IMR-90 (cell line): ENCODE measurements around the gene TBATA. TPM values are rescaled to one million over a fixed set of nuclear protein-coding genes. Genes with fewer than 3 reads are reported as not detected.

ENCODE experiments used
- ATAC-seq: fragments of 200-7000 bp; cut with Tn5 transposase; 2 replicates; pipeline ENCODE4 v1.9.1; 2020; ENCODE audit warnings: low read depth, mild to moderate bottlenecking, moderate library complexity
- BruUV-seq: library from RNA; stranded (reverse); fragments of 400-500 nt; replicated peaks from 2 replicates; lab custom pipeline; 2021; lab: Mats Ljungman, UMichigan
- CTCF ChIA-PET: fragments of 300-600 bp; formaldehyde crosslinking; extraction: SDS; loops from one replicate; lab custom pipeline; 2021; ENCODE audit warnings: antibody characterized with exemption; lab: Yijun Ruan, JAX
- POLR2A ChIA-PET: fragments of 300-600 bp; sonication (Branson Sonifier 250); formaldehyde crosslinking; loops from one replicate; lab custom pipeline; 2022; ENCODE audit warnings: antibody characterized with exemption; ENCODE audit not compliant: unreplicated experiment; lab: Charles Lee
- DNase-seq: peaks from one replicate; pipeline ENCODE4 v3.0.0; 2013
- H2AFZ ChIP-seq: replicated peaks from 2 replicates; pipeline ENCODE3; 2013; ENCODE audit warnings: low read length, mild to moderate bottlenecking; ENCODE audit not compliant: poor library complexity
- H2AK5ac ChIP-seq: 2 replicates; pipeline ENCODE4 v1.6.1; 2013; ENCODE audit warnings: low read depth, low read length, inconsistent platforms
- H2AK9ac ChIP-seq: replicated peaks from 2 replicates; pipeline ENCODE3; 2013; ENCODE audit warnings: mild to moderate bottlenecking, low read depth, low read length, moderate library complexity; ENCODE audit not compliant: poor library complexity
- H2BK120ac ChIP-seq: 2 replicates; pipeline ENCODE4 v1.6.1; 2013; ENCODE audit warnings: low read depth, low read length, inconsistent platforms
- H2BK15ac ChIP-seq: 3 replicates; pipeline ENCODE4 v1.6.1; 2013; ENCODE audit warnings: low read depth, low read length, inconsistent platforms
- H2BK20ac ChIP-seq: 2 replicates; pipeline ENCODE4 v1.6.1; 2013; ENCODE audit warnings: low read depth, mild to moderate bottlenecking, inconsistent platforms, low read length, moderate library complexity
- H2BK5ac ChIP-seq: 2 replicates; pipeline ENCODE4 v1.6.1; 2013; ENCODE audit warnings: mild to moderate bottlenecking, low read depth, low read length, inconsistent platforms; ENCODE audit not compliant: poor library complexity, severe bottlenecking
- H3K14ac ChIP-seq: replicated peaks from 2 replicates; pipeline ENCODE4 v1.6.1; 2013; ENCODE audit warnings: low read depth, low read length, inconsistent platforms
- H3K18ac ChIP-seq: 2 replicates; pipeline ENCODE4 v1.6.1; 2013; ENCODE audit warnings: low read depth, low read length, control low read depth
- H3K23ac ChIP-seq: 2 replicates; pipeline ENCODE4 v1.6.1; 2013; ENCODE audit warnings: low read depth, low read length, inconsistent platforms
- H3K27ac ChIP-seq: 2 replicates; pipeline ENCODE4 v1.5.1; 2013; ENCODE audit warnings: mild to moderate bottlenecking, control low read depth, low read length; ENCODE audit not compliant: insufficient read depth
- H3K27me3 ChIP-seq: 2 replicates; pipeline ENCODE4 v1.6.1; 2013; ENCODE audit warnings: low read length; ENCODE audit not compliant: control insufficient read depth, insufficient read depth
- H3K36me3 ChIP-seq: 2 replicates; pipeline ENCODE4 v1.6.1; 2013; ENCODE audit warnings: low read length, mixed read lengths; ENCODE audit not compliant: control insufficient read depth, insufficient read depth
- H3K4ac ChIP-seq: 2 replicates; pipeline ENCODE4 v1.6.1; 2013; ENCODE audit warnings: low read depth, low read length, inconsistent platforms
- H3K4me1 ChIP-seq: 2 replicates; pipeline ENCODE4 v1.6.1; 2013; ENCODE audit warnings: low read length, mixed read lengths; ENCODE audit not compliant: control insufficient read depth, insufficient read depth
- H3K4me2 ChIP-seq: 2 replicates; pipeline ENCODE4 v1.6.1; 2013; ENCODE audit warnings: low read depth, mild to moderate bottlenecking, control low read depth, low read length, moderate library complexity
- H3K4me3 ChIP-seq: 2 replicates; pipeline ENCODE4 v1.5.1; 2013; ENCODE audit warnings: low read depth, mild to moderate bottlenecking, control low read depth, low read length, moderate library complexity; ENCODE audit not compliant: insufficient read depth
- H3K56ac ChIP-seq: 2 replicates; pipeline ENCODE4 v1.6.1; 2013; ENCODE audit warnings: low read length, inconsistent platforms; ENCODE audit not compliant: insufficient read depth; ENCODE audit errors: extremely low read depth
- H3K79me1 ChIP-seq, 2 experiments: 2 replicates each; pipeline ENCODE4 v1.6.1; 2013; ENCODE audit warnings: low read length in 2 of 2, inconsistent platforms in 1 of 2, low read depth in 1 of 2
- H3K9ac ChIP-seq: 2 replicates; pipeline ENCODE4 v1.6.1; 2013; ENCODE audit warnings: low read depth, low read length, control low read depth
- H3K9me1 ChIP-seq: 2 replicates; pipeline ENCODE4 v1.6.1; 2013; ENCODE audit warnings: low read length, inconsistent platforms; ENCODE audit not compliant: insufficient read depth
- H3K9me3 ChIP-seq: 2 replicates; pipeline ENCODE4 v1.6.1; 2013; ENCODE audit warnings: low read length; ENCODE audit not compliant: control insufficient read depth, insufficient read depth
- H4K20me1 ChIP-seq: 2 replicates; pipeline ENCODE4 v1.6.1; 2013; ENCODE audit warnings: low read length, inconsistent platforms; ENCODE audit not compliant: insufficient read depth
- H4K5ac ChIP-seq: 2 replicates; pipeline ENCODE4 v1.6.1; 2013; ENCODE audit warnings: mild to moderate bottlenecking, low read depth, low read length, control low read depth
- H4K8ac ChIP-seq, 2 experiments: 2 replicates each; pipeline ENCODE4 v1.6.1; 2013; ENCODE audit warnings: low read depth in 2 of 2, low read length in 2 of 2, control low read depth in 1 of 2, inconsistent platforms in 1 of 2
- H4K91ac ChIP-seq: 2 replicates; pipeline ENCODE4 v1.6.1; 2013; ENCODE audit warnings: low read depth, low read length, inconsistent platforms; ENCODE audit not compliant: insufficient read depth
- CHD1 ChIP-seq: IDR thresholded peaks from 2 replicates; pipeline ENCODE4 v1.6.1; 2012; ENCODE audit warnings: low read depth, low read length, improper control_type of control experiment
- MAZ ChIP-seq: IDR thresholded peaks from 2 replicates; pipeline ENCODE4 v1.6.1; 2012; ENCODE audit warnings: low read depth, mild to moderate bottlenecking, low read length, improper control_type of control experiment, moderate library complexity, borderline replicate concordance
- MXI1 ChIP-seq: IDR thresholded peaks from 2 replicates; pipeline ENCODE4 v1.6.1; 2012; ENCODE audit warnings: low read depth, mild to moderate bottlenecking, low read length, moderate library complexity, borderline replicate concordance
- NFE2L2 ChIP-seq: fragments of 150-350 bp; IDR thresholded peaks from 2 replicates; pipeline ENCODE4 v1.6.1; 2016; ENCODE audit warnings: low read depth, mild to moderate bottlenecking, low read length
- RAD21 ChIP-seq: IDR thresholded peaks from 2 replicates; pipeline ENCODE4 v1.6.1; 2012; ENCODE audit warnings: low read length, improper control_type of control experiment
- RCOR1 ChIP-seq: IDR thresholded peaks from 2 replicates; pipeline ENCODE4 v1.6.1; 2012; ENCODE audit warnings: mild to moderate bottlenecking, low read length, improper control_type of control experiment; ENCODE audit not compliant: insufficient replicate concordance
- SMC3 ChIP-seq: fragments of 150-350 bp; IDR thresholded peaks from 2 replicates; pipeline ENCODE4 v1.6.1; 2016; ENCODE audit warnings: low read depth, mild to moderate bottlenecking, antibody characterized with exemption, low read length, moderate library complexity
- WGBS, 2 experiments: methylation state at CpG; one replicate each; pipeline versions ENCODE4 v1.1.5 to v1.1.7; 2013; ENCODE audit warnings: missing lambda C conversion rate in 2 of 2; ENCODE audit not compliant: insufficient read length in 1 of 2; ENCODE audit errors: extremely low coverage in 2 of 2; 5-methylcytosine and 5-hydroxymethylcytosine counted together
- dilution Hi-C: fragments of 300-500 bp; cut with HindIII; formaldehyde crosslinking; loops from one replicate; pipeline ENCODE4 v1.14.3; 2018; ENCODE audit warnings: low sequenced_read_pairs; ENCODE audit not compliant: unreplicated experiment
- in situ Hi-C: fragments of 300-500 bp; cut with MboI; formaldehyde crosslinking; loops from 3 replicates; pipeline ENCODE4 v1.14.3; 2019; ENCODE audit warnings: low sequenced_read_pairs, inconsistent platforms, mixed read lengths
- intact Hi-C: fragments of 100-400 bp; cut with micrococcal nuclease; formaldehyde crosslinking; loops from 2 replicates; pipeline ENCODE4 v1.10.0; 2022
- polyA plus RNA-seq, 3 experiments: library from polyadenylated mRNA; depleted of rRNA; stranded (reverse); fragments of >200 nt; gene quantifications; 2 replicates each; pipeline ENCODE4 v1.2.3, GENCODE V29; 2012; ENCODE audit warnings: low replicate concordance in 1 of 3
- total RNA-seq: library from RNA; depleted of rRNA; stranded (reverse); fragments of >200 nt; gene quantifications from 2 replicates; pipeline ENCODE4 v1.2.3, GENCODE V29; 2012

Gene TBATA
- total and polyA plus RNA-seq, 2 of the 4 experiments (the other 2 are of a cell fraction) = not detected

GRCh38 chr10:70760271-70760787 lies 24.8 kb downstream of the TBATA start:
- Histone ChIP-seq H3K4me3 (no peak overlapping the region), H3K36me3 (no peaks in the 10 kb centered on the region), H2BK120ac (no peak overlapping the region), H3K18ac (no peak overlapping the region), H3K79me1 (no peaks in the 10 kb centered on the region), H2AK9ac (no peak overlapping the region), H4K91ac (no peak overlapping the region), H3K56ac (no peak overlapping the region), H4K8ac (no peak overlapping the region), H2BK20ac (no peak overlapping the region), H3K9me3 (no peaks in the 10 kb centered on the region), H3K4ac (no peak overlapping the region), H2AK5ac (no peak overlapping the region), H3K27me3 (peaks cover 33% of the 10 kb centered on the region), H3K4me2 (no peak overlapping the region), H3K14ac (no peak overlapping the region), H4K5ac (no peak overlapping the region), H3K23ac (no peak overlapping the region), H3K27ac (no peak overlapping the region), H3K9me1 (no peaks in the 10 kb centered on the region), H3K9ac (no peak overlapping the region), H2BK5ac (no peak overlapping the region), H4K20me1 (no peaks in the 10 kb centered on the region), H2BK15ac (no peak overlapping the region), H2AFZ (no peak overlapping the region), H3K4me1 (no peaks in the 10 kb centered on the region)
- ATAC-seq (no peak), DNase-seq (no peak)
- 51% methylated on average over 7 of the region's 12 CpGs; no CpG with 5 or more reads in 1 of the 2 experiments for WGBS, 2 experiments
- in situ Hi-C loops = loop anchor here (5.0 kb wide), 2 partner anchors 213 to 298 kb away; no protein-coding TSS in a partner anchor
- ChIA-PET CTCF (interaction anchor here (1.0 kb wide), 1 partner anchor 184 kb away, joined by 4 read pairs; no protein-coding TSS in a partner anchor), POLR2A (no interaction called here)
- TF ChIP-seq RCOR1 (no peak), NFE2L2 (no peak), CHD1 (no peak), RAD21 (no peak), MXI1 (no peak), SMC3 (no peak), MAZ (no peak)
- dilution Hi-C loops = no loop called here
- BruUV-seq = no TSS peak
- intact Hi-C loops = no loop called here
